OCI-LY7 (cell line): ENCODE measurements around the gene RIMBP2.

Experiments used
- CTCF ChIP-seq: fragments of 200-600 bp; sonication (generic); conservative IDR thresholded peaks from 2 replicates; pipeline ENCODE4 v1.5.1; 2014; ENCODE audit warnings: mild to moderate bottlenecking, antibody characterized with exemption, low read length, moderate library complexity, mixed read lengths
- EZH2phosphoT487 ChIP-seq: fragments of 200-600 bp; sonication (generic); IDR thresholded peaks from 2 replicates; pipeline ENCODE4 v1.6.1; 2018; ENCODE audit warnings: low read depth, borderline replicate concordance, mild to moderate bottlenecking, mixed run types, antibody characterized with exemption, low read length, moderate library complexity, mixed read lengths

DNA sequence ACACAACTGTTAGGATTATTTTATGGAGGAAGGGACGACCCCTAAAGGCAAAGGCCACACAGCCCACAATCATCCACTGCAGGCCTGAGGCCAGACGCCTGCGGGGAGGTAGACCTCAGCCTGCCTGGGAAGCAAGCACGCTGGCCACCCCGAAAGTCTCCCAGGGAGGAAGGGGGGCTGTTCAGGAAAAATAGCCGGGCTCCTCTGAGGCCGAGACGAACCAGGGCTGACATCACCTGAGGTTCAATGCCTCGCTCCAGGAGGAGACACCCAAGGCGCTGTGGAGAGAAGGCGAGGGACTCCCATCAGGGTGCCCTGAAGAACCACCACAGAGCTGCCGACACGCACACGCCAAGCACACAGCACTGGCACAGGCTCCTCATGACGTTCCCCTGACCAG is 251.1 kb downstream of the RIMBP2 start:
- TF ChIP-seq CTCF (no peak), EZH2phosphoT487 (no peak)
